ENCODE measurements around the gene DGUOK.

DGUOK gene

GRCh38 chr2:73916666-73917065 is 10.0 kb upstream of the DGUOK start:
- no peak overlapping the region for H3K4me3 ChIP-seq (replicated peaks; ENCODE audit: low read depth, low read length)
- no peak for DNase-seq (ENCODE audit: low read depth)
- TF ChIP-seq CTCF (IDR thresholded peaks at IDR 0.05; ENCODE audit: low read length, missing control alignments) = no peak

GRCh38 chr2:73917296-73917695 is 9.4 kb upstream of the DGUOK start:
- no peak overlapping the region for H3K4me3 ChIP-seq (replicated peaks; ENCODE audit: low read depth, low read length)
- no peak for DNase-seq (ENCODE audit: low read depth)
- no peak for TF ChIP-seq CTCF (IDR thresholded peaks at IDR 0.05; ENCODE audit: low read length, missing control alignments)

- no peak for DNase-seq (ENCODE audit: low read depth)
- TF ChIP-seq CTCF (IDR thresholded peaks at IDR 0.05; ENCODE audit: low read length, missing control alignments) = no peak
- no peak overlapping the region for H3K4me3 ChIP-seq (replicated peaks; ENCODE audit: low read depth, low read length)
Measured at GRCh38 chr2:73917696-73918207, 8.9 kb upstream of the DGUOK start.

GRCh38 chr2:73918856-73919255 is 7.8 kb upstream of the DGUOK start:
- H3K4me3 ChIP-seq (replicated peaks; ENCODE audit: low read depth, low read length) = no peak overlapping the region
- no peak for DNase-seq (ENCODE audit: low read depth)
- no peak for TF ChIP-seq CTCF (IDR thresholded peaks at IDR 0.05; ENCODE audit: low read length, missing control alignments)

- DNase-seq (ENCODE audit: low read depth) = no peak
- H3K4me3 ChIP-seq (replicated peaks; ENCODE audit: low read depth, low read length) = no peak overlapping the region
- TF ChIP-seq CTCF (IDR thresholded peaks at IDR 0.05; ENCODE audit: low read length, missing control alignments) = no peak
Measured at GRCh38 chr2:73919596-73920228, 7.0 kb upstream of the DGUOK start.

GRCh38 chr2:73920577-73921545 is 5.8 kb upstream of the DGUOK start:
- TF ChIP-seq CTCF (IDR thresholded peaks at IDR 0.05; ENCODE audit: low read length, missing control alignments) = peak; percentile 17
- H3K4me3 ChIP-seq (replicated peaks; ENCODE audit: low read depth, low read length) = no peak overlapping the region
- no peak for DNase-seq (ENCODE audit: low read depth)

Data from fibroblast of pulmonary artery (primary cell).